Gastroesophageal sphincter (tissue), 3 donors: ENCODE results near the gene ADD2.

Source experiments
- POLR2A ChIP-seq, 2 donors: fragments of 450-650 bp; IDR thresholded peaks; one replicate each; pipeline ENCODE4 v1.6.1; 2017; ENCODE audit warnings: antibody characterized with exemption in 2 of 2, mild to moderate bottlenecking in 2 of 2, moderate library complexity in 1 of 2
- POLR2AphosphoS5 ChIP-seq: sonication (generic); formaldehyde crosslinking; IDR thresholded peaks from one replicate; pipeline ENCODE4 v1.6.1; 2017; ENCODE audit warnings: antibody characterized with exemption
- TF ChIP-seq, protein P1 (sequence below), 4 experiments: fragments of 200-600 bp in 2 of 4; fragments of 450-650 bp in 2 of 4; sonication (generic) in 1 of 4; IDR thresholded peaks; one replicate each; pipeline ENCODE4 v1.5.1; 2017 to 2019; ENCODE audit warnings: antibody characterized with exemption in 4 of 4, mild to moderate bottlenecking in 2 of 4, moderate library complexity in 2 of 4

DNA sequence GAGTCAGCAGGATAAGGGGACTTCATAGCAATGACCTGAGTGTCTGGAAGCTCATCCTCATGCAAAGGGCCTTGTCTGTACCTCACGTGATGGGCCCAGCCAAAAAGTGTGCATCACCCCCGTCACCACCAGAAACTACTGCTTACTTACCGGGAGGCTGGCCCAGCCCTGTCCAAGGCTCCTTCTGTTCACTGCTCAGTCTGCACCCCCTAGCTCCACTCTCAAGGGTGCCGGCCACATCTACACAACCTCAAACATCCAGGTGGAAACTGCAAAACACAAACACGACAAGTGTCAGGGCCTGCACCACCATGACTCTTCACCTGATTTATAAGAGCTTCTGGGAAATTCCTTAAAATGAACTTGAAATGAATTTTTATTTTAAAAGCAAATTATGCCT, 55.1 kb downstream of the ADD2 start:
- TF ChIP-seq, protein P1, sequence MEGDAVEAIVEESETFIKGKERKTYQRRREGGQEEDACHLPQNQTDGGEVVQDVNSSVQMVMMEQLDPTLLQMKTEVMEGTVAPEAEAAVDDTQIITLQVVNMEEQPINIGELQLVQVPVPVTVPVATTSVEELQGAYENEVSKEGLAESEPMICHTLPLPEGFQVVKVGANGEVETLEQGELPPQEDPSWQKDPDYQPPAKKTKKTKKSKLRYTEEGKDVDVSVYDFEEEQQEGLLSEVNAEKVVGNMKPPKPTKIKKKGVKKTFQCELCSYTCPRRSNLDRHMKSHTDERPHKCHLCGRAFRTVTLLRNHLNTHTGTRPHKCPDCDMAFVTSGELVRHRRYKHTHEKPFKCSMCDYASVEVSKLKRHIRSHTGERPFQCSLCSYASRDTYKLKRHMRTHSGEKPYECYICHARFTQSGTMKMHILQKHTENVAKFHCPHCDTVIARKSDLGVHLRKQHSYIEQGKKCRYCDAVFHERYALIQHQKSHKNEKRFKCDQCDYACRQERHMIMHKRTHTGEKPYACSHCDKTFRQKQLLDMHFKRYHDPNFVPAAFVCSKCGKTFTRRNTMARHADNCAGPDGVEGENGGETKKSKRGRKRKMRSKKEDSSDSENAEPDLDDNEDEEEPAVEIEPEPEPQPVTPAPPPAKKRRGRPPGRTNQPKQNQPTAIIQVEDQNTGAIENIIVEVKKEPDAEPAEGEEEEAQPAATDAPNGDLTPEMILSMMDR (IDR thresholded peaks at IDR 0.05) = no peak
- TF ChIP-seq POLR2AphosphoS5 = no peak
- no peak for TF ChIP-seq POLR2A (IDR thresholded peaks at IDR 0.05)
